NCI-H2171 treated with DMSO at 0.1 percent for 48 hours (cell line): ENCODE data around the gene SCYL1.

Experiments used
- DNase-seq: peaks from one replicate; lab custom pipeline; 2025; lab: John Stamatoyannopoulos, UW

SCYL1 gene

GRCh38 chr11:65493367-65494176, 31.3 kb upstream of the SCYL1 start:
- DNase-seq: no peak

GRCh38 chr11:65496304-65497140, 28.4 kb upstream of the SCYL1 start:
- peak; percentile 59 for DNase-seq

GRCh38 chr11:65497141-65498041, 27.5 kb upstream of the SCYL1 start:
- peak; percentile 100 for DNase-seq

DNA sequence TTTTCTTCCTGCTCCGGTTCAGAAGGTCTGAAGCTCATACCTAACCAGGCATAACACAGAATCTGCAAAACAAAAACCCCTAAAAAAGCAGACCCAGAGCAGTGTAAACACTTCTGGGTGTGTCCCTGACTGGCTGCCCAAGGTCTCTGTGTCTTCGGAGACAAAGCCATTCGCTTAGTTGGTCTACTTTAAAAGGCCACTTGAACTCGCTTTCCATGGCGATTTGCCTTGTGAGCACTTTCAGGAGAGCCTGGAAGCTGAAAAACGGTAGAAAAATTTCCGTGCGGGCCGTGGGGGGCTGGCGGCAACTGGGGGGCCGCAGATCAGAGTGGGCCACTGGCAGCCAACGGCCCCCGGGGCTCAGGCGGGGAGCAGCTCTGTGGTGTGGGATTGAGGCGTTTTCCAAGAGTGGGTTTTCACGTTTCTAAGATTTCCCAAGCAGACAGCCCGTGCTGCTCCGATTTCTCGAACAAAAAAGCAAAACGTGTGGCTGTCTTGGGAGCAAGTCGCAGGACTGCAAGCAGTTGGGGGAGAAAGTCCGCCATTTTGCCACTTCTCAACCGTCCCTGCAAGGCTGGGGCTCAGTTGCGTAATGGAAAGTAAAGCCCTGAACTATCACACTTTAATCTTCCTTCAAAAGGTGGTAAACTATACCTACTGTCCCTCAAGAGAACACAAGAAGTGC, 26.7 kb upstream of the SCYL1 start:
- DNase-seq: peak; percentile 70

- DNase-seq: no peak
Measured at GRCh38 chr11:65498727-65498976, 26.2 kb upstream of the SCYL1 start.

DNA sequence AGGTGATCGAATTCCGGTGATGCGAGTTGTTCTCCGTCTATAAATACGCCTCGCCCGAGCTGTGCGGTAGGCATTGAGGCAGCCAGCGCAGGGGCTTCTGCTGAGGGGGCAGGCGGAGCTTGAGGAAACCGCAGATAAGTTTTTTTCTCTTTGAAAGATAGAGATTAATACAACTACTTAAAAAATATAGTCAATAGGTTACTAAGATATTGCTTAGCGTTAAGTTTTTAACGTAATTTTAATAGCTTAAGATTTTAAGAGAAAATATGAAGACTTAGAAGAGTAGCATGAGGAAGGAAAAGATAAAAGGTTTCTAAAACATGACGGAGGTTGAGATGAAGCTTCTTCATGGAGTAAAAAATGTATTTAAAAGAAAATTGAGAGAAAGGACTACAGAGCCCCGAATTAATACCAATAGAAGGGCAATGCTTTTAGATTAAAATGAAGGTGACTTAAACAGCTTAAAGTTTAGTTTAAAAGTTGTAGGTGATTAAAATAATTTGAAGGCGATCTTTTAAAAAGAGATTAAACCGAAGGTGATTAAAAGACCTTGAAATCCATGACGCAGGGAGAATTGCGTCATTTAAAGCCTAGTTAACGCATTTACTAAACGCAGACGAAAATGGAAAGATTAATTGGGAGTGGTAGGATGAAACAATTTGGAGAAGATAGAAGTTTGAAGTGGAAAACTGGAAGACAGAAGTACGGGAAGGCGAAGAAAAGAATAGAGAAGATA, 25.7 kb upstream of the SCYL1 start, which contains the start of gene MALAT1:
MALAT1 (plus strand) TSS at position 69 of the 736 bp plus-strand sequence.
- peak; percentile 94 for DNase-seq

DNA sequence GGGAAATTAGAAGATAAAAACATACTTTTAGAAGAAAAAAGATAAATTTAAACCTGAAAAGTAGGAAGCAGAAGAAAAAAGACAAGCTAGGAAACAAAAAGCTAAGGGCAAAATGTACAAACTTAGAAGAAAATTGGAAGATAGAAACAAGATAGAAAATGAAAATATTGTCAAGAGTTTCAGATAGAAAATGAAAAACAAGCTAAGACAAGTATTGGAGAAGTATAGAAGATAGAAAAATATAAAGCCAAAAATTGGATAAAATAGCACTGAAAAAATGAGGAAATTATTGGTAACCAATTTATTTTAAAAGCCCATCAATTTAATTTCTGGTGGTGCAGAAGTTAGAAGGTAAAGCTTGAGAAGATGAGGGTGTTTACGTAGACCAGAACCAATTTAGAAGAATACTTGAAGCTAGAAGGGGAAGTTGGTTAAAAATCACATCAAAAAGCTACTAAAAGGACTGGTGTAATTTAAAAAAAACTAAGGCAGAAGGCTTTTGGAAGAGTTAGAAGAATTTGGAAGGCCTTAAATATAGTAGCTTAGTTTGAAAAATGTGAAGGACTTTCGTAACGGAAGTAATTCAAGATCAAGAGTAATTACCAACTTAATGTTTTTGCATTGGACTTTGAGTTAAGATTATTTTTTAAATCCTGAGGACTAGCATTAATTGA, 25.0 kb upstream of the SCYL1 start:
- DNase-seq: peak; percentile 66

- peak; percentile 66 for DNase-seq
Measured at GRCh38 chr11:65500387-65501185, 24.3 kb upstream of the SCYL1 start.

- DNase-seq: peak; percentile 60
Measured at GRCh38 chr11:65501186-65501471, 23.8 kb upstream of the SCYL1 start.

DNA sequence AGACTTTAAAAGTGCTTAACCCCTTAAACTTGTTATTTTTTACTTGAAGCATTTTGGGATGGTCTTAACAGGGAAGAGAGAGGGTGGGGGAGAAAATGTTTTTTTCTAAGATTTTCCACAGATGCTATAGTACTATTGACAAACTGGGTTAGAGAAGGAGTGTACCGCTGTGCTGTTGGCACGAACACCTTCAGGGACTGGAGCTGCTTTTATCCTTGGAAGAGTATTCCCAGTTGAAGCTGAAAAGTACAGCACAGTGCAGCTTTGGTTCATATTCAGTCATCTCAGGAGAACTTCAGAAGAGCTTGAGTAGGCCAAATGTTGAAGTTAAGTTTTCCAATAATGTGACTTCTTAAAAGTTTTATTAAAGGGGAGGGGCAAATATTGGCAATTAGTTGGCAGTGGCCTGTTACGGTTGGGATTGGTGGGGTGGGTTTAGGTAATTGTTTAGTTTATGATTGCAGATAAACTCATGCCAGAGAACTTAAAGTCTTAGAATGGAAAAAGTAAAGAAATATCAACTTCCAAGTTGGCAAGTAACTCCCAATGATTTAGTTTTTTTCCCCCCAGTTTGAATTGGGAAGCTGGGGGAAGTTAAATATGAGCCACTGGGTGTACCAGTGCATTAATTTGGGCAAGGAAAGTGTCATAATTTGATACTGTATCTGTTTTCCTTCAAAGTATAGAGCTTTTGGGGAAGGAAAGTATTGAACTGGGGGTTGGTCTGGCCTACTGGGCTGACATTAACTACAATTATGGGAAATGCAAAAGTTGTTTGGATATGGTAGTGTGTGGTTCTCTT, 23.2 kb upstream of the SCYL1 start:
- DNase-seq: peak; percentile 60

DNA sequence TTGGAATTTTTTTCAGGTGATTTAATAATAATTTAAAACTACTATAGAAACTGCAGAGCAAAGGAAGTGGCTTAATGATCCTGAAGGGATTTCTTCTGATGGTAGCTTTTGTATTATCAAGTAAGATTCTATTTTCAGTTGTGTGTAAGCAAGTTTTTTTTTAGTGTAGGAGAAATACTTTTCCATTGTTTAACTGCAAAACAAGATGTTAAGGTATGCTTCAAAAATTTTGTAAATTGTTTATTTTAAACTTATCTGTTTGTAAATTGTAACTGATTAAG, 22.7 kb upstream of the SCYL1 start:
- no peak for DNase-seq

DNA sequence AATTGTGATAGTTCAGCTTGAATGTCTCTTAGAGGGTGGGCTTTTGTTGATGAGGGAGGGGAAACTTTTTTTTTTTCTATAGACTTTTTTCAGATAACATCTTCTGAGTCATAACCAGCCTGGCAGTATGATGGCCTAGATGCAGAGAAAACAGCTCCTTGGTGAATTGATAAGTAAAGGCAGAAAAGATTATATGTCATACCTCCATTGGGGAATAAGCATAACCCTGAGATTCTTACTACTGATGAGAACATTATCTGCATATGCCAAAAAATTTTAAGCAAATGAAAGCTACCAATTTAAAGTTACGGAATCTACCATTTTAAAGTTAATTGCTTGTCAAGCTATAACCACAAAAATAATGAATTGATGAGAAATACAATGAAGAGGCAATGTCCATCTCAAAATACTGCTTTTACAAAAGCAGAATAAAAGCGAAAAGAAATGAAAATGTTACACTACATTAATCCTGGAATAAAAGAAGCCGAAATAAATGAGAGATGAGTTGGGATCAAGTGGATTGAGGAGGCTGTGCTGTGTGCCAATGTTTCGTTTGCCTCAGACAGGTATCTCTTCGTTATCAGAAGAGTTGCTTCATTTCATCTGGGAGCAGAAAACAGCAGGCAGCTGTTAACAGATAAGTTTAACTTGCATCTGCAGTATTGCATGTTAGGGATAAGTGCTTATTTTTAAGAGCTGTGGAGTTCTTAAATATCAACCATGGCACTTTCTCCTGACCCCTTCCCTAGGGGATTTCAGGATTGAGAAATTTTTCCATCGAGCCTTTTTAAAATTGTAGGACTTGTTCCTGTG, 22.1 kb upstream of the SCYL1 start:
- DNase-seq: peak; percentile 47

DNA sequence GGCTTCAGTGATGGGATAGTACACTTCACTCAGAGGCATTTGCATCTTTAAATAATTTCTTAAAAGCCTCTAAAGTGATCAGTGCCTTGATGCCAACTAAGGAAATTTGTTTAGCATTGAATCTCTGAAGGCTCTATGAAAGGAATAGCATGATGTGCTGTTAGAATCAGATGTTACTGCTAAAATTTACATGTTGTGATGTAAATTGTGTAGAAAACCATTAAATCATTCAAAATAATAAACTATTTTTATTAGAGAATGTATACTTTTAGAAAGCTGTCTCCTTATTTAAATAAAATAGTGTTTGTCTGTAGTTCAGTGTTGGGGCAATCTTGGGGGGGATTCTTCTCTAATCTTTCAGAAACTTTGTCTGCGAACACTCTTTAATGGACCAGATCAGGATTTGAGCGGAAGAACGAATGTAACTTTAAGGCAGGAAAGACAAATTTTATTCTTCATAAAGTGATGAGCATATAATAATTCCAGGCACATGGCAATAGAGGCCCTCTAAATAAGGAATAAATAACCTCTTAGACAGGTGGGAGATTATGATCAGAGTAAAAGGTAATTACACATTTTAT, 21.4 kb upstream of the SCYL1 start:
- peak; percentile 29 for DNase-seq

DNA sequence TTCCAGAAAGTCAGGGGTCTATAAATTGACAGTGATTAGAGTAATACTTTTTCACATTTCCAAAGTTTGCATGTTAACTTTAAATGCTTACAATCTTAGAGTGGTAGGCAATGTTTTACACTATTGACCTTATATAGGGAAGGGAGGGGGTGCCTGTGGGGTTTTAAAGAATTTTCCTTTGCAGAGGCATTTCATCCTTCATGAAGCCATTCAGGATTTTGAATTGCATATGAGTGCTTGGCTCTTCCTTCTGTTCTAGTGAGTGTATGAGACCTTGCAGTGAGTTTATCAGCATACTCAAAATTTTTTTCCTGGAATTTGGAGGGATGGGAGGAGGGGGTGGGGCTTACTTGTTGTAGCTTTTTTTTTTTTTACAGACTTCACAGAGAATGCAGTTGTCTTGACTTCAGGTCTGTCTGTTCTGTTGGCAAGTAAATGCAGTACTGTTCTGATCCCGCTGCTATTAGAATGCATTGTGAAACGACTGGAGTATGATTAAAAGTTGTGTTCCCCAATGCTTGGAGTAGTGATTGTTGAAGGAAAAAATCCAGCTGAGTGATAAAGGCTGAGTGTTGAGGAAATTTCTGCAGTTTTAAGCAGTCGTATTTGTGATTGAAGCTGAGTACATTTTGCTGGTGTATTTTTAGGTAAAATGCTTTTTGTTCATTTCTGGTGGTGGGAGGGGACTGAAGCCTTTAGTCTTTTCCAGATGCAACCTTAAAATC, 20.8 kb upstream of the SCYL1 start:
- peak; percentile 33 for DNase-seq

- DNase-seq: no peak
Measured at GRCh38 chr11:65504674-65505465, 20.0 kb upstream of the SCYL1 start.

DNA sequence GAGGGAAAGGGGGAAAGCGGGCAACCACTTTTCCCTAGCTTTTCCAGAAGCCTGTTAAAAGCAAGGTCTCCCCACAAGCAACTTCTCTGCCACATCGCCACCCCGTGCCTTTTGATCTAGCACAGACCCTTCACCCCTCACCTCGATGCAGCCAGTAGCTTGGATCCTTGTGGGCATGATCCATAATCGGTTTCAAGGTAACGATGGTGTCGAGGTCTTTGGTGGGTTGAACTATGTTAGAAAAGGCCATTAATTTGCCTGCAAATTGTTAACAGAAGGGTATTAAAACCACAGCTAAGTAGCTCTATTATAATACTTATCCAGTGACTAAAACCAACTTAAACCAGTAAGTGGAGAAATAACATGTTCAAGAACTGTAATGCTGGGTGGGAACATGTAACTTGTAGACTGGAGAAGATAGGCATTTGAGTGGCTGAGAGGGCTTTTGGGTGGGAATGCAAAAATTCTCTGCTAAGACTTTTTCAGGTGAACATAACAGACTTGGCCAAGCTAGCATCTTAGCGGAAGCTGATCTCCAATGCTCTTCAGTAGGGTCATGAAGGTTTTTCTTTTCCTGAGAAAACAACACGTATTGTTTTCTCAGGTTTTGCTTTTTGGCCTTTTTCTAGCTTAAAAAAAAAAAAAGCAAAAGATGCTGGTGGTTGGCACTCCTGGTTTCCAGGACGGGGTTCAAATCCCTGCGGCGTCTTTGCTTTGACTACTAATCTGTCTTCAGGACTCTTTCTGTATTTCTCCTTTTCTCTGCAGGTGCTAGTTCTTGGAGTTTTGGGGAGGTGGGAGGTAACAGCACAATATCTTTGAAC, 19.2 kb upstream of the SCYL1 start:
- peak; percentile 38 for DNase-seq
